ENCODE results near the gene TCAP.

The TCAP gene

DNA sequence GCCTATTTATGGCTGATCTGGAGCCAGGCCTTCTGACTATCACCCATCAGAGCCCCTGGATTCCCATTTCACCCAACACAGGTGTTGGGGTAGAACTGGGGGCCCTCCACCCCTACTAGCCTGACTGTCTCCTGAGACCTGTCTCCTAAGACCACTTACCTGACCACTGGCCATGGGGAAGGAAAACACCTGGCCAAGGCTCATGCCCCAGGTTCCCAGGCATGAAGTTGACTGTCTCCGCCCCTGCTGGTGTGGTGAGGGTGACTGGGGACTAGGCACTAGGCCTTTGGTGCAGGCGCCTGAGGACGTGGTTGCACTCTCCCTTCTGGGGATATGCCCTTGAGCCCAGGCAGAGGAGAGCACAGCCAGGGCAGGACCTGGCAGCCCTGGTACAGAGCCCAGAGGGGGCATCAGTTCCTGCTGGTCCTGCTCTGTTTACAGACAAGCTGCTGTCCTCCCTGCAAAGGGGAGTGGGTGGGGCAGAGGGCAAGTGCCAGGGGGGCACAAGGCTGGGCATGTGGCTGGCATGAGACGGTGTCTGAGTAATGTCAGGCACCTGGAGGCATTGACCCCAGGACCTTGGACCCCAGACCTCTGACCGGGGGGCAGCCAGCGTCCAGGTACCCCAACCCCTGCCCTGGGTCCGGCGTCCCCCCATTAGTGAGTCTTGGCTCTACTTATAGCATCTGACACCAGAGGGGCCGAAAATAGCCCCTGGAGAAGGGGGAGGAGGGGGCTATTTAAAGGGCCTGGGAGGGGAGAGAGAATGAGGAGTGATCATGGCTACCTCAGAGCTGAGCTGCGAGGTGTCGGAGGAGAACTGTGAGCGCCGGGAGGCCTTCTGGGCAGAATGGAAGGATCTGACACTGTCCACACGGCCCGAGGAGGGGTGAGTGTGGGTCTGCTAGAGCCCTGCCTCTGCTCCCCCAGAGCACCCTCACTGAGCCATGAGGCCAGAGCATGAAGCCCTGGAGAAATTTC lies at the start of gene TCAP:
TCAP (plus strand) TSS at position 769 of the 981 bp plus-strand sequence; CDS start at position 780, 11 bp downstream.
- DNase-seq (ENCODE audit: low read depth), result no peak

- no peak for DNase-seq (ENCODE audit: low read depth)
Observed at GRCh38 chr17:39615434-39615833, 49.7 kb upstream of the TCAP start.

DNA sequence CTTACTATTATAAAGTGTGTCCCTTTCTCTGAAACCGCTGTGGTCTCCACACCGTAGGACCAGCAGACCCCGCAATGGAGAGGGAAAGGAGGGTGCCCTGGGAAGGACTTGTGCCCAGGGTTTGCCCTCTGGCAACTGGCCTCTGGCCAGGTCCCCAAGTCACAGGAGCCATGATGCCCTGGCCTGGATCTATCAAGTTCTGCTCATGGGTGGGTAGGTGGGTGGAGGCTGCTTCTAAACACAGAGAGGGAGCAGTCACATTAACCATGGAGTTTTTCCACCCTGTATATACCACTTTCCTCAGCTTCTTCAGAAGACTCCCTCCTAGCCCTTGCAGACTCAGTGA lies 48.1 kb upstream of the TCAP start:
- no peak for DNase-seq (ENCODE audit: low read depth)

GRCh38 chr17:39617446-39618245 lies 47.5 kb upstream of the TCAP start:
- no peak for DNase-seq (ENCODE audit: low read depth)

DNA sequence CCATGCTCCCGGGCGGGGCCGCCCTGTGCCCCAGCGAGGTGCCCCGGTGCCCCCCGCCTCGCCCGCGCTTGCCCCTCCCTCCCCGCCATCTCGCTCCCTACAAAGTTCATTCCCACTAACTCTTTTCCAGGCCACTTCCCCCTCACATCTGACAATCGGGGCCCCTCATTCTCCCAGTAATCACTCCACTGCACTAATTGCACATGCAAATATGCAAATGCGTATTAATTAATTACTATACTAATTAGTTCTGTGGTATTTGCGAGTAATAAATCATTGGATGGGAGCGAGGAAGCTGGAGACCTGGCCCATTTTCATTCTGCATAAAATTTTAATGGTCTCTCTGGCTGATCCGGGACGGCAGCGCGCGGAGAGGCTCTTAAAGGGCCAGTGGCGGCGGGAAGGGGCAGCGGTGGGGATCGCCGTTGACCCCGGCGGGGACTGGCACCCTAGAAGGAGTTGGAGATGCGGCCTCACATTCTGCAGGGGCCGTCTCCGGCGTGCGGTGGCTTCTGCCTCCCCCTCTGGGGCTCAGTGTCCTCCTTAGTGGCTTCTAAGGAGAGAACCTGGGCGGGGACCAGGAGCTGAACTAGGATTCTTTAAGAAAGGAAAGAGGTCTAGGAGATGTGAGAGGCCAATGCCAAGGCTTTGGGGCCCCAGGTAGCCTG lies 46.8 kb upstream of the TCAP start:
- no peak for DNase-seq (ENCODE audit: low read depth)

DNA sequence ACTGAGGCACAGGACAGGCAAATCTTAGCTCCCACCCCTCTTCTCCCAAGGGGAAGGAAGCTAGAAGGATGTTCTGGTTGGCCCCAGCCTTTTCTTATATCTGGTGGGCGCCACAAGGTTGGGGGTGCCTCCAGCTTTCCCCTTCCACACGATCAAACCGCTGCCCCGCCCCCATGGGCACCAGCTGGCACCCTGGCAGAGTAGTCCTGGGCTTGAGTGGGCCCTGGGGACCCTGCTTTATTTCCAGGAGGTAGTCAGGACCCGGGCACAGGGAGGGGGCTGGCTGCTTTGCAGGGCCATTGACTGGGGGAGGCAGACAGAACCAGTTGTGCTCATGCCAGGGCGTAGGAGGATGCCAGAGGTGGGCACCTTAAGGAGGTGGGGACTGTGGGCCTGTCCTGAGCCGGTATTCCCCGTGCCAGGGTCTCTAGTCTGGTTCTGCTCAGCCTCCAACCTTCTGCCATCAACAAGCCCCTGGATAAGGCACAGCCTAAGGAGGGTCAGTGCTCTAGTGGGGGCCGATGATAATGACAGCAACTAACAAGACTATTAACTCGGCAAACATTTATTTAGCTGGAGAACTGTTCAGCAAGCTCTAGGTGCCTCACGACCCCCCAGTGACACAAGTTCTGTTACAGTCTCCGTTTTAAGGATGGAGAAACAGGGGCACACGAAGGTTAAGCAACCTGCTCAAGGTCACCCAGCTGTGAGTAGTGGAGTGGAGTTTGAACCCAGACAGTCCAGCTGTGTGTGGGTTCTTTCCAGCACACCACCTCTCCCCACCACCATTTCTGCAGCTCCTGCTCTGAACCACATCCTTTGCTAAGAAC lies 46.0 kb upstream of the TCAP start:
- DNase-seq (ENCODE audit: low read depth), result no peak

GRCh38 chr17:39619786-39620101 lies 45.4 kb upstream of the TCAP start:
- no peak for DNase-seq (ENCODE audit: low read depth)

DNA sequence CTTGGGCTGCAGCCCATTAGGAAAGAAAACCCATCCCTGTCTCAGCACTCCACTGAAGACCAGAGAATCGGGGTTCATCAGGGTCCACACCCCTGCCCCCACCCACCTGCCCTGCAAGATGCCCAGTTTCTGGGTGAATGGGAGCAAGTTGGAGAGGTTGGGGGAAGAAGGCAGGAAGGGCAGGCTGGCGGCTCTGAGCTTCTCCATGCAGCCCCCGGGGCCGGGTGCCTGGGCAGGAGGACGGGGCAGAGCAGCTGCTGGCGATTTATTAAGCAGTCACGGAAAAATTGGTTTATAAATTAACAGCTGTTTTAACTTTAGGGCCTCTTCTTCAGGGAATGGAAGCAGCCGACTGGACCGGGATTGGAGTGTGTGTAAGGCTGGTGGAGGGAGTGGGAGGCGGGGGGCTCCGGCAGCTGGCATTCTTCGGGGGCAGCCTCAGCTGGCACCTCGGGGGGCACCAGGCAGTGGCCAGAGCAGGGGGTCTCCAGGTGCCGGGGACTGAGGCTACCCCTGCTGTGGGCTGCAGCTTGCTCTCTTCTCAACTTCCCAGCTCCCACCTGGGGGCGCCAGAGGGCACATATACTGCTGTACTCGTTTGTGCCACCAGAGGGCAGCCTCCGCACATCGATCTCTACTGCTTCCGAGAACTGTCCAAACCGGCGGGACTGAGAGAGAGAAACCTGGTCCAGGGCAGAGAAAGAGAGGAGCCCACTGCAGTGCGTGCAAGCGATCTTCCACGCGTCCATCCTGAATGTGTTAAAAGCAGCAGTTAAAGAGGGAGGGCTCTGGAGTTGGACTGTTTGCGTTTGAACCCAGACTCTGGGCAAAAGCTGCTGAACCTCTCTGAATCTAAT lies 43.4 kb upstream of the TCAP start:
- DNase-seq (ENCODE audit: low read depth), result peak; percentile 78

- DNase-seq (ENCODE audit: low read depth), result no peak
Observed at GRCh38 chr17:39622380-39623006, 42.7 kb upstream of the TCAP start.

GRCh38 chr17:39623356-39623950 lies 41.7 kb upstream of the TCAP start:
- DNase-seq (ENCODE audit: low read depth), result peak; percentile 87

DNA sequence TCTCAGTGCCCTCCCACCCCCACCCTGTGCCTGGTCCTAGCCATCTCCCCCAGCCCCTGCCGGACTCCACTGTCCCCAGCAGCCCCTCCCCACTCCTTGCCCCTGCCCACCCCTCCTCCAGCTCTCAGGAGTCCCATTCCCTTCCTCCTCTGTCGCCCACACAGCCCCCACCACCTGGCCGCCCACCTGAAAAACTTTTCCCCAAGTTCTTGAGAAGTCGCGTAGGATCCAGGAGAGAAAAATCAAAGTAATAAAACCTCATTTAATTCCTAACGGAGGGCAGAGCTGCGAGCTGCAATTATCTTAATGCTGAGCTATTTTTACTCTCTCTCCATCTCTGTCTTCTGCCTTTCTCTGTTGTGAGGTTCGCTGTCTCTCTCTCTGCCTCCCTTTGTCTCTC lies 40.8 kb upstream of the TCAP start:
- DNase-seq (ENCODE audit: low read depth), result no peak

- DNase-seq (ENCODE audit: low read depth), result no peak
Observed at GRCh38 chr17:39625198-39625785, 39.9 kb upstream of the TCAP start.

- no peak for DNase-seq (ENCODE audit: low read depth)
Observed at GRCh38 chr17:39626171-39627046, 38.7 kb upstream of the TCAP start, which contains the start of gene PPP1R1B. PPP1R1B (plus strand) TSS chr17:39626952; CDS start chr17:39627393, 441 bp downstream.

- no peak for DNase-seq (ENCODE audit: low read depth)
Observed at GRCh38 chr17:39627047-39627711, 38.0 kb upstream of the TCAP start.

DNA sequence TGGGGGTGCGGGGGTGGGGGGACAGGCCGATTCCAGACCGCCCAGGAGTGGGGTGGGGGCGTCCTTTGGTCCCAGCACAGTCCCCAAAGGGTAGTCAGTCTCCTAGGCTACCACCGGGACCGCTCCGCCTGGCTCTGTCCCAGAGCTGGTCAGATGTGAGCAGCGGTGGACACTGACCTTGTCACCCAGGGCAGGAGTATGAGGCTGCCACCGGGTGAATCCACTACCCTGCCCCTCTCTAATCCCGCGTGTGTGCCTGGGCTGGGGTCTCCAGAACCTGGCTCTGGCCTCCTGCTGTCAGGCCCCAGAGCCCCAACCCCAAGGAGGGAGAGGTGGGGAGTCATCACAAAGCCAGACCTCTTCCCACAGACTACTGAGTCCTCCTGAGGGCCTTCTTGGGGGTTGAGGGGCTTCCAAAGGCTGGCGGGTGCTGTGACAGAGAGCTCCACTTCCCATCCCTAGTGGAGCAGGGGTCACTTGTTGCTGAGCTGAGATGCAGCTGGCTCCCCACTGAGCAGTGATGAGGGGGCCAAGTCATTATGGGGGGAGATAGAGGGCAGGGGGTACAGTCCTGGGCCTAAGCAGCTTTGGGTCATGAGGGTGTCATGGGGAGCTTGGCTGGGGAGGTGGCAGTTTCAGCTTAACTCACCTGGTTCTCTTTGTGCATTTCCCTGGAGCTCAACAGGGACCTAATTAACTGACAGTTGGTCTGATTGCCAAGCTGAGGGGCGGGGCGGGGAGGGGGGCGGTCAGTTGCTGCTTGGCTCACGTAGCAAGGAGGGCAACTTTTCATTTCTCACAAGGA lies 37.2 kb upstream of the TCAP start:
- no peak for DNase-seq (ENCODE audit: low read depth)

DNA sequence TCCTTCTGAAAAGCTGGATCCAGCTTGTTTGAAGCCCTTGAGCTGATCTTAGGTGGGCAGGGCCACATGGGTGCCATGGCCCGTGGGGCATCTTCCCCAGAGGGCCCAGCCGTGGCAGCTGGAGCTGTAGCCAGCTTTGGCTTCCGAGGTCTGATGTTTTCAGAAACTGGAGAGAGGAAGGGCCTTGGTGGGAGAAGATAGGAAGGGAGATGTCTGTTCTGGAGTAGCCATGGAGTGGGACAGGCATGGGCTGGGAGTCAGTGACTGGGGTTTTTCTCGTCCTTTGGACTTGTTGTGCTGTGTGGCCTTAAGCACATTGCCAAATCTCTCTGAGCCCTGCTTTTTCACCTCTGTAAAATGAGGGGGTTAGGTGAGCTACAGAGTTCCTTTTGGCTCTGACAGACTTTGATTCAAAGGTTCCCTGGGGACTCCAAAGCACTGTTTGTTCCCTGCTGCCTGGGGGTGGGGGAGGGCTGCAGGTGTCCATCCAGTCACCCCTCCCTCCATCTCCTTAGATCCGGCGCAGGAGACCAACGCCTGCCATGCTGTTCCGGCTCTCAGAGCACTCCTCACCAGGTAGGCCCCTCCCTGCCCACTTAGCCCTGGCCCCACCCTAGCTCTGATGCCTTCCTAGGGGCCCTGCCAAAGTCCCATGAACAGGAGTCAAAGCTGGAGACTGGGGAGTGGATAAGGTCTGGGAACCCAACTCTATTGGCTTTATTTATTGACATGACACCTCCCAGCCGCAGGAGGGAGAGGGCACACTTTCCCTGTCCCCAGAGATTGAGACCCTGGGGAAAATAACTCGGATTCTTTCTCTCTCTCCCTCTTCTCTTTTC lies 36.3 kb upstream of the TCAP start:
- DNase-seq (ENCODE audit: low read depth), result no peak
